ENCODE measurements around the gene ABCA5. TPM values are rescaled to one million over a fixed set of nuclear protein-coding genes. Genes with fewer than 3 reads are reported as not detected.

The ABCA5 gene
- total RNA-seq, 4 donors from 2014 or later = 62.8 to 228 (median 123) TPM

GRCh38 chr17:69235338-69236058, 91.4 kb downstream of the ABCA5 start:
- Histone ChIP-seq H3K9me3 (peaks cover 0 to 6% (median 0%) of the 10 kb centered on the region in 3 donors), H3K27me3 (no peaks in the 10 kb centered on the region), H3K4me1 (no peaks in the 10 kb centered on the region), H3K4me3 (no peak overlapping the region), H3K36me3 (peaks cover 0 to 12% of the 10 kb centered on the region in 2 donors), H3K27ac (no peak overlapping the region)
- DNase-seq (peak; percentile 43 to 58), ATAC-seq (peak in 1 of 2 donors; percentile 68)
- intact Hi-C loops (cut with DNase I; ENCODE audit: low total_unique reads) (loop anchor here (5.0 kb wide), 1 partner anchor 463 kb away; no protein-coding TSS in a partner anchor), in situ Hi-C loops (cut with MboI; ENCODE audit: low sequenced_read_pairs in 4 of 4) (loop anchor here in 2 of 4 donors (25.0 kb wide), 1 partner anchor 698 kb away; no protein-coding TSS in a partner anchor)
- TF ChIP-seq CTCF (IDR thresholded peaks at IDR 0.05 in 4 of 5, conservative IDR thresholded peaks at IDR 0.05 in 1 of 5) (peak; percentile 20 to 62 (median 55)), POLR2A (IDR thresholded peaks at IDR 0.05) (no peak)

GRCh38 chr17:69232650-69233049, 94.3 kb downstream of the ABCA5 start:
- H3K9me3 ChIP-seq = peaks cover 0 to 6% (median 0%) of the 10 kb centered on the region in 3 donors
- no peaks in the 10 kb centered on the region for H3K36me3 ChIP-seq
- no peaks in the 10 kb centered on the region for H3K27me3 ChIP-seq
- no peak for TF ChIP-seq POLR2A (IDR thresholded peaks at IDR 0.05)
- TF ChIP-seq CTCF (IDR thresholded peaks at IDR 0.05 in 4 of 5, conservative IDR thresholded peaks at IDR 0.05 in 1 of 5) = no peak
- H3K4me1 ChIP-seq = no peaks in the 10 kb centered on the region
- no peak for DNase-seq
- ATAC-seq = no peak
- no peak overlapping the region for H3K27ac ChIP-seq
- in situ Hi-C loops (cut with MboI; ENCODE audit: low sequenced_read_pairs in 4 of 4) (loop anchor here in 2 of 4 donors (25.0 kb wide), 1 partner anchor 695 kb away; no protein-coding TSS in a partner anchor), intact Hi-C loops (cut with DNase I; ENCODE audit: low total_unique reads) (no loop called here)
- no peak overlapping the region for H3K4me3 ChIP-seq

- Histone ChIP-seq H3K4me3 (no peak overlapping the region), H3K27me3 (no peaks in the 10 kb centered on the region), H3K27ac (no peak overlapping the region), H3K36me3 (no peaks in the 10 kb centered on the region), H3K4me1 (no peaks in the 10 kb centered on the region), H3K9me3 (peaks cover 0 to 6% (median 0%) of the 10 kb centered on the region in 3 donors)
- DNase-seq (no peak), ATAC-seq (no peak)
- intact Hi-C loops (cut with DNase I; ENCODE audit: low total_unique reads) (no loop called here), in situ Hi-C loops (cut with MboI; ENCODE audit: low sequenced_read_pairs in 4 of 4) (loop anchor here in 2 of 4 donors (25.0 kb wide), 1 partner anchor 694 kb away; no protein-coding TSS in a partner anchor)
- TF ChIP-seq CTCF (IDR thresholded peaks at IDR 0.05 in 4 of 5, conservative IDR thresholded peaks at IDR 0.05 in 1 of 5) = no peak
These were observed 95.4 kb downstream of the ABCA5 start for GRCh38 chr17:69231521-69231920.

GRCh38 chr17:69230939-69231338, 96.0 kb downstream of the ABCA5 start:
- H3K27ac ChIP-seq = no peak overlapping the region
- no peak for DNase-seq
- H3K4me1 ChIP-seq = no peaks in the 10 kb centered on the region
- H3K9me3 ChIP-seq = peaks cover 0 to 6% (median 0%) of the 10 kb centered on the region in 3 donors
- peaks cover 0 to under 1% of the 10 kb centered on the region in 2 donors for H3K36me3 ChIP-seq
- ATAC-seq = no peak
- in situ Hi-C loops (cut with MboI; ENCODE audit: low sequenced_read_pairs in 4 of 4) = loop anchor here in 2 of 4 donors (25.0 kb wide), 1 partner anchor 694 kb away; no protein-coding TSS in a partner anchor
- intact Hi-C loops (cut with DNase I; ENCODE audit: low total_unique reads) = no loop called here
- no peak overlapping the region for H3K4me3 ChIP-seq
- H3K27me3 ChIP-seq = no peaks in the 10 kb centered on the region
- TF ChIP-seq POLR2A (IDR thresholded peaks at IDR 0.05) (no peak), CTCF (IDR thresholded peaks at IDR 0.05 in 4 of 5, conservative IDR thresholded peaks at IDR 0.05 in 1 of 5) (no peak)

Data from gastrocnemius medialis (tissue), 4 donors.